PFSK-1 (cell line): Measurements from ENCODE around the gene NUDT16L1.

ENCODE experiments used
- POLR2AphosphoS5 ChIP-seq: IDR thresholded peaks from 2 replicates; pipeline ENCODE4 v1.6.1; 2012; ENCODE audit warnings: low read depth, mild to moderate bottlenecking, control low read depth, low read length, moderate library complexity
- TAF1 ChIP-seq: IDR thresholded peaks from 2 replicates; pipeline ENCODE4 v1.6.1; 2012; ENCODE audit warnings: low read length, control low read depth, borderline replicate concordance; ENCODE audit not compliant: insufficient read depth

DNA sequence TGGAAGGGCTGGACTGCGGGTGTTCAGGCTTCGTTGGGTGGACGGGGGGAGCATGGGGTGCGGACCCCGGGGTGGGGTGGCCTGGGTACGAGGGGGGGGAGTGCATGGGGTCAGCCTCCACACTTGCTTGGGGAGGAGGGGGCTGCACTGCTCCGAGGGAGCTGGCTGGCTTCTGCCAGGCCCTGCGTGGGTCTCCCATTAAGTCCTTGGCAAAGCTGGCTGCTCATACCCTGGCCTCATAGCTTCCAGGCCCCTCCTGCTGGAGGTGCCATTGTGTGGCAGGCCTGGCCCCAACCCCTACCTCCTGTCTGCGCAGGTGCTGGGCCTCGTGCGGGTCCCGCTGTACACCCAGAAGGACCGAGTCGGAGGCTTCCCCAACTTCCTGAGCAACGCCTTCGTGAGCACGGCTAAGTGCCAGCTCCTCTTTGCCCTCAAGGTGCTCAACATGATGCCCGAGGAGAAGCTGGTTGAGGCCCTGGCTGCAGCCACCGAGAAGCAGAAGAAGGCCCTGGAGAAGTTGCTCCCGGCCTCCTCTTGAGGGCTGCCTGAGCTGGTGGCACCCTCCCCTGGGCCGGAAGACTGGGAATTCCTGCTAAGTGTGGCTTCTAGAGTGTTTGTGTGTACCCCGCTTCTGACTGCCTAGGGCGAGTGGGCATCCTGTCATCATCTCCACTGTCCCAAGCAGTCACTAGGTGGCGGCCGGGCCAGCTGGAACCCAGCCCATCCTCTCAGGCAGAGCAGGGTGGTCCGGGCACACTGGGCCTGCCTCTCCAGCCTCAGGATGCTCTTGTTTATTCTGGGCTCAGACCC, 1.5 kb downstream of the NUDT16L1 start:
- no peak for TF ChIP-seq TAF1
- TF ChIP-seq POLR2AphosphoS5: 0 out of 2 replicates have a peak, but pooled peaks have one; percentile 31
